Measurements from ENCODE around the gene ITIH4.
A peak's percentile ranks its signal among the peaks of the same experiment; 100 is the strongest.

ITIH4 gene

GRCh38 chr3:52847241-52847640 is 16.8 kb upstream of the ITIH4 start:
- ChIA-PET POLR2A (no interaction called here), CTCF (no interaction called here)
- no peak overlapping the region for H3K4me3 ChIP-seq (ENCODE audit: low read depth, low read length)
- no peak for DNase-seq (ENCODE audit: low read depth, low spot score)
- no peak for TF ChIP-seq CTCF (IDR thresholded peaks at IDR 0.05; ENCODE audit: insufficient read depth, low read length, missing control alignments)

GRCh38 chr3:52846432-52846965 is 16.0 kb upstream of the ITIH4 start:
- DNase-seq (ENCODE audit: low read depth, low spot score) = no peak
- no peak for TF ChIP-seq CTCF (IDR thresholded peaks at IDR 0.05; ENCODE audit: insufficient read depth, low read length, missing control alignments)
- ChIA-PET CTCF (no interaction called here), POLR2A (no interaction called here)
- no peak overlapping the region for H3K4me3 ChIP-seq (ENCODE audit: low read depth, low read length)

GRCh38 chr3:52845691-52846431 is 15.4 kb upstream of the ITIH4 start:
- no peak overlapping the region for H3K4me3 ChIP-seq (ENCODE audit: low read depth, low read length)
- ChIA-PET POLR2A (no interaction called here), CTCF (interaction anchor here (0.9 to 1.3 kb wide), 3 partner anchors 8 to 88 kb away, joined by 3 to 6 read pairs (median 5); no protein-coding TSS in a partner anchor)
- peak; percentile 42 for TF ChIP-seq CTCF (IDR thresholded peaks at IDR 0.05; ENCODE audit: insufficient read depth, low read length, missing control alignments)
- no peak for DNase-seq (ENCODE audit: low read depth, low spot score)

GRCh38 chr3:52845157-52845556 is 14.7 kb upstream of the ITIH4 start:
- no peak overlapping the region for H3K4me3 ChIP-seq (ENCODE audit: low read depth, low read length)
- TF ChIP-seq CTCF (IDR thresholded peaks at IDR 0.05; ENCODE audit: insufficient read depth, low read length, missing control alignments) = no peak
- POLR2A ChIA-PET = no interaction called here
- CTCF ChIA-PET = interaction anchor here (0.9 to 1.3 kb wide), 5 partner anchors 8 to 89 kb away, joined by 3 to 6 read pairs (median 3); no protein-coding TSS in a partner anchor
- DNase-seq (ENCODE audit: low read depth, low spot score) = no peak

- TF ChIP-seq CTCF (IDR thresholded peaks at IDR 0.05; ENCODE audit: insufficient read depth, low read length, missing control alignments) = no peak
- no peak overlapping the region for H3K4me3 ChIP-seq (ENCODE audit: low read depth, low read length)
- no peak for DNase-seq (ENCODE audit: low read depth, low spot score)
- ChIA-PET CTCF (interaction anchor here (0.9 to 1.3 kb wide), 4 partner anchors 8 to 90 kb away, joined by 3 to 6 read pairs (median 3); no protein-coding TSS in a partner anchor), POLR2A (no interaction called here)
Measured at GRCh38 chr3:52844290-52844975, 14.0 kb upstream of the ITIH4 start.

GRCh38 chr3:52843881-52844280 is 13.4 kb upstream of the ITIH4 start:
- no peak overlapping the region for H3K4me3 ChIP-seq (ENCODE audit: low read depth, low read length)
- POLR2A ChIA-PET = no interaction called here
- CTCF ChIA-PET = interaction anchor here (1.2 to 2.0 kb wide), 3 partner anchors 10 to 92 kb away, joined by 3 to 6 read pairs (median 5); no protein-coding TSS in a partner anchor
- DNase-seq (ENCODE audit: low read depth, low spot score) = no peak
- no peak for TF ChIP-seq CTCF (IDR thresholded peaks at IDR 0.05; ENCODE audit: insufficient read depth, low read length, missing control alignments)
